ENCODE measurements around the gene VAV2. TPM values are rescaled to one million over a fixed set of nuclear protein-coding genes. Genes with fewer than 3 reads are reported as not detected.
"Not testable (repeated sequence)": the region's sequence is repeated elsewhere in the genome, so short reads cannot be mapped to it uniquely, and the experiment has no call there.

The VAV2 gene
- total and polyA plus RNA-seq, 2 of the 4 experiments (the other 2 are of a cell fraction): 10.8 to 13.4 TPM

- H3K18ac ChIP-seq (ENCODE audit: low read depth, low read length); BruUV-seq (replicated peaks); H3K27me3 ChIP-seq (ENCODE audit: control insufficient read depth, insufficient read depth, low read length); H3K79me1 ChIP-seq (ENCODE audit: low read depth in 1 of 2, low read length in 2 of 2); H3K14ac ChIP-seq (replicated peaks; ENCODE audit: low read depth, low read length); H2AK5ac ChIP-seq (ENCODE audit: low read depth, low read length); H2BK15ac ChIP-seq (ENCODE audit: low read depth, low read length); H3K4me1 ChIP-seq (ENCODE audit: control insufficient read depth, insufficient read depth, low read length); H3K56ac ChIP-seq (ENCODE audit: extremely low read depth, insufficient read depth, low read length); H4K5ac ChIP-seq (ENCODE audit: low read depth, low read length); POLR2A ChIA-PET (ENCODE audit: unreplicated experiment); H3K4me2 ChIP-seq (ENCODE audit: low read depth, low read length); H4K20me1 ChIP-seq (ENCODE audit: insufficient read depth, low read length); H3K27ac ChIP-seq (ENCODE audit: insufficient read depth, low read length); H3K9ac ChIP-seq (ENCODE audit: low read depth, low read length); in situ Hi-C loops (cut with MboI; ENCODE audit: low sequenced_read_pairs); dilution Hi-C loops (cut with HindIII; ENCODE audit: low sequenced_read_pairs, unreplicated experiment); H3K9me3 ChIP-seq (ENCODE audit: control insufficient read depth, insufficient read depth, low read length); H2BK5ac ChIP-seq (ENCODE audit: low read depth, low read length, poor library complexity, severe bottlenecking); H3K4me3 ChIP-seq (ENCODE audit: insufficient read depth, low read depth, low read length); H2AK9ac ChIP-seq (replicated peaks; ENCODE audit: low read depth, low read length, poor library complexity); H3K4ac ChIP-seq (ENCODE audit: low read depth, low read length); intact Hi-C loops (cut with micrococcal nuclease); H4K8ac ChIP-seq (ENCODE audit: low read depth in 2 of 2, low read length in 2 of 2); H2BK120ac ChIP-seq (ENCODE audit: low read depth, low read length); H2AFZ ChIP-seq (replicated peaks; ENCODE audit: low read length, poor library complexity); H3K9me1 ChIP-seq (ENCODE audit: insufficient read depth, low read length); H3K36me3 ChIP-seq (ENCODE audit: control insufficient read depth, insufficient read depth, low read length); ATAC-seq (ENCODE audit: low read depth); DNase-seq; CTCF ChIA-PET; H4K91ac ChIP-seq (ENCODE audit: insufficient read depth, low read depth, low read length); H2BK20ac ChIP-seq (ENCODE audit: low read depth, low read length); H3K23ac ChIP-seq (ENCODE audit: low read depth, low read length): not testable (repeated sequence)
- WGBS, 2 experiments (ENCODE audit: extremely low coverage in 2 of 2, insufficient read length in 1 of 2): no CpG with 5 or more reads among the region's 31 CpGs
Observed at GRCh38 chr9:133744528-133744927, 247.6 kb downstream of the VAV2 start.
